ENCODE results near the gene SRSF5.

DNA sequence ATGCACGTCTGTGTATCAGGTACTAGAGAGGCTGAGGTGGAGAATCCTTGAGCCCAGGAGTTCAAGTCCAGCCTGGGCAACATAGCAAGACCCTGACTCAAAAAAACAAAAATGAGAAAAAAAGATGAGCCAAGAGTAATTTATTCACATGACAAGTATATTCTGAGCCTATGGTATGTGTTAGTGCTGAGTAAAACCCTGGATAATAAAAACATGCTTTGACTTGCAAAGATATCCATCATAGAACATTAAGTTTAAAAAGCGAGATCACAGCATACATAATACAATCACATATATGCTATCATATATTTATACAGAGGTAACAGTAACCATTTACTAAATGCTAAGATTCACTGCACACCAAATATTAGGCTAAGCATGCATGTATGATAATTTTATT, 54.0 kb downstream of the SRSF5 start:
- TF ChIP-seq, protein P1, sequence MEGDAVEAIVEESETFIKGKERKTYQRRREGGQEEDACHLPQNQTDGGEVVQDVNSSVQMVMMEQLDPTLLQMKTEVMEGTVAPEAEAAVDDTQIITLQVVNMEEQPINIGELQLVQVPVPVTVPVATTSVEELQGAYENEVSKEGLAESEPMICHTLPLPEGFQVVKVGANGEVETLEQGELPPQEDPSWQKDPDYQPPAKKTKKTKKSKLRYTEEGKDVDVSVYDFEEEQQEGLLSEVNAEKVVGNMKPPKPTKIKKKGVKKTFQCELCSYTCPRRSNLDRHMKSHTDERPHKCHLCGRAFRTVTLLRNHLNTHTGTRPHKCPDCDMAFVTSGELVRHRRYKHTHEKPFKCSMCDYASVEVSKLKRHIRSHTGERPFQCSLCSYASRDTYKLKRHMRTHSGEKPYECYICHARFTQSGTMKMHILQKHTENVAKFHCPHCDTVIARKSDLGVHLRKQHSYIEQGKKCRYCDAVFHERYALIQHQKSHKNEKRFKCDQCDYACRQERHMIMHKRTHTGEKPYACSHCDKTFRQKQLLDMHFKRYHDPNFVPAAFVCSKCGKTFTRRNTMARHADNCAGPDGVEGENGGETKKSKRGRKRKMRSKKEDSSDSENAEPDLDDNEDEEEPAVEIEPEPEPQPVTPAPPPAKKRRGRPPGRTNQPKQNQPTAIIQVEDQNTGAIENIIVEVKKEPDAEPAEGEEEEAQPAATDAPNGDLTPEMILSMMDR (conservative IDR thresholded peaks at IDR 0.05) = no peak
- TF ChIP-seq EZH2 (IDR thresholded peaks at IDR 0.05; ENCODE audit: low read depth) = no peak
